ENCODE results near the gene MAP3K8.

- TF ChIP-seq POLR2A (IDR thresholded peaks at IDR 0.05; ENCODE audit: low read depth, low read length) (no peak), MAX (IDR thresholded peaks at IDR 0.05; ENCODE audit: low read depth, low read length) (no peak), CHD1 (IDR thresholded peaks at IDR 0.05; ENCODE audit: low read depth, low read length) (no peak), RAD21 (IDR thresholded peaks at IDR 0.05; ENCODE audit: insufficient read depth, low read depth, low read length) (no peak), CTCF (IDR thresholded peaks at IDR 0.05 in 2 of 3, conservative IDR thresholded peaks at IDR 0.05 in 1 of 3; ENCODE audit: control insufficient read depth in 2 of 3, extremely low read depth in 1 of 3, insufficient read depth in 1 of 3, low read depth in 3 of 3, low read length in 3 of 3) (no peak), HDAC2 (IDR thresholded peaks at IDR 0.05) (no peak)
These were observed 3.3 kb upstream of the MAP3K8 start for GRCh38 chr10:30430544-30431298.
